Measurements from ENCODE around the gene NTN4.
"Not testable (repeated sequence)": the region's sequence is repeated elsewhere in the genome, so short reads cannot be mapped to it uniquely, and the experiment has no call there.

NTN4 gene

DNA sequence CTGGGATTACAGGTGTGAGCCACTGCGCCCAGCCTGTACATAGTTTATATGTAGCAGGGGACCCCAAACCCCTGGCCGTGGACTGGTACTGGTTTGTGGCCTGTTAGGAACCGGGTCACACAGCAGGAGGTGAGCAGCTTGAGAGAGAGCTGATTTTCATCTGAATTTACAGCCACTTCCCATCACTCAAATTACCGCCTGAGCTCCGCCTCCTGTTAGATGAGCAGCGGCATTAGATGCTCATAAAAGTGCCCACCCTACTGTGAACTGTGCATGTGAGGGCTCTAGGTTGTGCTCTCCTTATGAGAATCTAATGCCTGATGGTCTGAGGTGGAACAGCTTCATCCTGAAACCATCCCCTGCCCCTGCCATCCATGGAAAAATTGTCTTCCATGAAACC is 119.3 kb downstream of the NTN4 start:
- no peak for DNase-seq (ENCODE audit: insufficient read length, low spot score)
- no peak for TF ChIP-seq POLR2A (IDR thresholded peaks at IDR 0.05; ENCODE audit: low read depth, low read length)
- no peak for FAIRE-seq

DNA sequence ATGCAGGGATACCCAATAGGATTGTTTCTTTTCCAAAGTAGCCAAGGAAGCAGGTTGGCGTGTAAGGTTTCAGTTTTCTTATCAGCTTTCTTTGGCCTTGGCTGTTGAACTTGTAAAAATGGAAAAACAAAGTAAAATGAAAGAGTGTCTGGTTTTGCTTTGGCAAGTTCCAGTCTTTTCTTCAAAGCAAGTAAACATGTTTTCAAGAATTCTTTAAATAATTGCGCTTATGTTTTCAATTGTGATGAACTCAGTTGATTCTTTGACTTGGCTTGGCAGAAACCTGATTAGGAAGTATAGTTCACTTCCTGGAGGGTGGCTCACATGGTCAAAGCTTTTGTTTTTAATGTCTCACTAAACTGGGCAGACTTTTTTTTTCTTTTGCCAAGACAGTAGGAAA is 127.0 kb downstream of the NTN4 start:
- DNase-seq (ENCODE audit: insufficient read length, low spot score) (no peak), FAIRE-seq (peak; percentile 82)
- TF ChIP-seq POLR2A (IDR thresholded peaks at IDR 0.05; ENCODE audit: low read depth, low read length), result no peak

DNA sequence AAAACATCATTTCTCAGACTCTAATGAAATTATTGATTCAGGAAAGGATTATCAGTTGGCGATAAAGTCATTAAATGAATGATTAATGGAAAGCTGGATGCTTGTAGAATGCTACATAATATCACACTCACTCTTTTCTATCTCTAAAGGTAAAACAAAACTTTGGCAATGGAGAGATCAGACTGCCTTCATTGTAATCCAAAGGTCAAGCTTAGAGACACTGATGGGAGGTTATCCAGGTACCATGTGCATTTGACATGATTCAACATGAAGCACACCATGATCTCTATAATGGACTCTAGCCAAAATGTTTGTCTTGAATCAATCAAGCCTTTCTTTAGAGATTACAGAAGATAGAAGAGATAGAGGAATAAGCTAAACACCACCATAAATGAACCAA is 129.2 kb downstream of the NTN4 start:
- no peak for TF ChIP-seq POLR2A (IDR thresholded peaks at IDR 0.05; ENCODE audit: low read depth, low read length)
- no peak for DNase-seq (ENCODE audit: insufficient read length, low spot score)
- peak; percentile 78 for FAIRE-seq

DNA sequence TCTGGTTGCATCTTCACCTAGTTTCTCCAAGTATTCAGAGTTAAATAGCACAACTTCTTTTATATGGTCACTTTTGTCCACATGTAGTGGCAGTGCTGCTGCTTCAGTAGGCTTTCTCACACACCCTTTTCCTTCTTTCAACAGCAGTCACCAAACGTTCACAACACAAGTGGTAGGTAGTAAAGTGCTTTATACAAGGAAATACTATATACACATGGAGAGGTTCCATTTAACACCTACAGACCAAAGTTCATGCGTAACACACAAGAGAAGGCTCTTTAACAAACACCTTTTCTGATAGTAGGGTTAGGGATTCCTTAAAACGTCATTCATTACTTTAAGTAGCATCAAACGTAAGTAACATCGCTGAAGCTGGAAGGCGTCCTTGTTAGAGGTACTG is 132.2 kb downstream of the NTN4 start:
- FAIRE-seq, result no peak
- no peak for TF ChIP-seq POLR2A (IDR thresholded peaks at IDR 0.05; ENCODE audit: low read depth, low read length)
- no peak for DNase-seq (ENCODE audit: insufficient read length, low spot score)

DNA sequence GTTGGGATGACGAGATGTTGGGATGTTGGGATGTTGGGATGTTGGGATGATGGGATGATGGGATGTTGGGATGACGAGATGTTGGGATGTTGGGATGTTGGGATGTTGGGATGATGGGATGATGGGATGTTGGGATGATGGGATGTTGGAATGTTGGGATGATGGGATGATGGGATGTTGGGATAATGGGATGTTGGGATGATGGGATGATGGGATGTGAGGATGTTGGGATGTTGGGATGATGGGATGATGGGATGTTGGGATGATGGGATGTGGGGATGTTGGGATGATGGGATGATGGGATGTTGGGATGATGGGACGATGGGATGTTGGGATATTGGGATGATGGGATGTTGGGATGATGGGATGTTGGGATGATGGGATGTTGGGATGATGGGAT is 135.9 kb downstream of the NTN4 start:
- DNase-seq (ENCODE audit: insufficient read length, low spot score); FAIRE-seq: not testable (repeated sequence)

DNA sequence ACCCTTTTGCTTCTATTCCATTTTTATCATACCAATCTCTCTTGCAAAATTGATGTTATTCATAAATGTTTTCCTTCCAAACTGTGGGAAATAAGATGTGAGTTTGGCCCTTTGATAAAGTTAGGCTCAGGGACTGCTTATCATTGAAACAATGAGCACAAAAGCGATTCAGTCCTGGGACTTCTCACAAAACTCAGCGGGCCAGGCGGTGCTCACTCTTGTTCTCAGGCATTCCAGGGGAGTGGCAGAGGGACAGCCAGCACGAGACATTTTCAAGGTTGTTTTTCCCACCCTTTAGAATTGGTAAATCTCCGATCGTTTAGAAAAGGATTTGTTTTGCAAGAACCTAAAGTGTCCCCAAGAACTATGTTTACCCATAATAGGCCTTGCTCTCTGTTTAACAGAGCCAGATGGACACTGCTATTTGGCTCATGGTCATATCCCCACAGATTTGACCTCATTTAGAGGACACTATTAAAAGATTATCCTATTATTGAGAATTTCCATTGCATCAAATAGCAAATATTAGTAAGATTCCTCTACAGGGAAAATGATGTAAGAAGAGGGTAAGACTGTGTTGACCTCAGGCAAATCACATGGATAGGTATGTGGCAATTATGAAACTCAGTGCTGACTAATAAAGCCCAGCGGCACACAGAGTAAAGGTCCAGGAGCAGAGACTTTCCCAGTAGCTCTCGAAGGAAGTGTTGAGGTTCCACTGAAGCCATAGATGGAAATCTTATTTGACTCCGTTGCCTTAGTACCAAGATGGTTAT is 136.6 kb downstream of the NTN4 start:
- DNase-seq (ENCODE audit: insufficient read length, low spot score) (peak; percentile 40), FAIRE-seq (peak; percentile 67)

DNA sequence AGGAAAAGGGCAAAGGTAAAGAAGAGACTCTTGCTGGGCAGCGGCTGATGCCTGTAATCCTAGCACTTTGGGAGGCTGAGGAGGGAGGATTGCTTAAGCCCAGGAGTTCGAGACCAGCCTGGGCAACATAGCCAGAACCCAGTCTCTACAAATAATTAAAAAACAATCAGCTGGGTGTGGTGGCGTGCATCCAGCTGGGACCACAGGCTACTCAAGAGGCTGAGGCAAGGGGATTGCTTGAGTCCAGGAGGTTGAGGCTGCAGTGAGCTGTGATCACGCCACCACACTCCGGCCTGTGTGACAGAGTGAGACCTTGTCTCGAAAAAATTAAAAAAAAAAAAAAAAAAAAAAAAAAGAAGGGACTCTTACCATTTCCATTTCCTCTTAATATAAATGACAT is 138.9 kb downstream of the NTN4 start:
- no peak for TF ChIP-seq POLR2A (IDR thresholded peaks at IDR 0.05; ENCODE audit: low read depth, low read length)
- FAIRE-seq (no peak), DNase-seq (ENCODE audit: insufficient read length, low spot score) (no peak)

More for the DNA sequence above, 136.6 kb downstream of the NTN4 start:
- no peak for TF ChIP-seq POLR2A (IDR thresholded peaks at IDR 0.05; ENCODE audit: low read depth, low read length)

DNA sequence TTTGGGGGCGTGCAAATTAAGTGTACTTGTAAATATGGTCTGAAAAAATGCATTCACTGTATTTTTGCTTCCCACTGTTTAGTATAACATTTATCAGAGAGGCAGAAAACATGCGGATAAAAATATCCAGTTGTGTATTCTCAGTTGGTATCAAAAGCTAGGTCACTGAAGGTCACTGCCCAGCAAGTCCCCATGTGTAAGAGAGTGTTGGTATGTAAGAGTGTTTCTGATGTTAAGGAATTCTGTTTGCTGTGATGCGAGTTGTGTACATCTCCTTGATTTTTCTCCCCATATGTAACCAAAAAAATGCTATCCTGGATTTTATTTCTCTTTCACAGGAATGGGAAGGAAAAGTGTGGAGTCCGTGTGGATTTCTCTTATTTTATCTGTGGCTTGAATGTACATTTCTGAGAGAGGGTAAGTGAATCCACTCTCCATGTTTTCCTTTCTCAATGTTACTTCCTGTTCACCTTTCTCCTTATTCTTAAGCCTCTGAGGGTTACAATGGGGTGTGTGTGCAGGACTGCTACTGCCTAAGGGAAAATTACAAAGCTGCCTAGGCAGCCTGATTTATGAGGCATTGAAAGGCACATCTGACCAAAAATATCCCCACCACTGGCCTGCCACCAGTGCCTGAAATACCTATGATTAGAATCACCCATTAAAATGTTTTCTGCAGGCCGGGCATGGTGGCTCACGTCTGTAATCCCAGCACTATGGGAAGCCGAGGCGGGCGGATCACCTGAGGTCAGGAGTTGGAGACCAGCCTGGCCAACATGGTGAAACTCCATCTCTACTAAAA is 141.4 kb downstream of the NTN4 start:
- TF ChIP-seq POLR2A (IDR thresholded peaks at IDR 0.05; ENCODE audit: low read depth, low read length), result no peak
- peak; percentile 97 for FAIRE-seq
- DNase-seq (ENCODE audit: insufficient read length, low spot score), result peak; percentile 69

DNA sequence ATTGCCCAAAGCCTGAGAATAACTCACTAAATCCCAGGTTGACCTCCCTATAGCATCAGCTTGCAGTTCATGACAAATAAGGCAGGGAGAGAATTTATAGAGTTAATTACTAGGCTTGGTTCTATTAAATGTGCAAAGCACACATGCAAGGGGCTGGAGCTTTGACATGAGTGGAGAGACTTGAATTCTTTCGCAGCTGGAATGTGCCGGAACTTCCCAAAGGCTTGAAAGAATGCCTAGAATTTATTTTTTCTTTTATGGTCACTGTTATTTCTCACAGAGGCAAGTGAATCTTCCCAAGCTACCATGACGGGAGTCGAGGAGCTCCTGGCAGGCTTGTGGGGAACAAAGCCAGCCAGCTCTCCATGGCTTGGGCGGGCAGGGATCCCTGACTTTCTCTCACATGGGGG is 143.8 kb downstream of the NTN4 start:
- no peak for TF ChIP-seq POLR2A (IDR thresholded peaks at IDR 0.05; ENCODE audit: low read depth, low read length)
- FAIRE-seq (no peak), DNase-seq (ENCODE audit: insufficient read length, low spot score) (no peak)

DNA sequence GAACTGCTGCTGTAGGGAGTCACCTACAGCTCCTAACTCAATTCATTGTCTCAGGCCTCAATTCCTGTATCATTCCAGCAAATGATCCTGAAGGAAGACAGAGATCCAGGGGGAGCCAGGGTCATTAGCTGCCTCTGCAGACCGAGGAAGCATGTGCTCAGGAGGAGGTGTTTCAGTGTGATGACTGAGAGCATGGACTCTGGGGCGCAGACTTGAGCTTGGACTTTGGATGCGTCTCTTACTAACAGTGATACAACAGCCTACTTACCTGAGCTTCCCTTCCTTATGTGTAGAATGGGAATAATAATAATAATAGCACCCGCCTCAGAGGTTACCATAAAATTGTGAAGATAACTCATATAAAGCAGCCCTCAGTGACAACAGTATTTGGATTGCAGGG is 147.3 kb downstream of the NTN4 start:
- no peak for TF ChIP-seq POLR2A (IDR thresholded peaks at IDR 0.05; ENCODE audit: low read depth, low read length)
- DNase-seq (ENCODE audit: insufficient read length, low spot score), result no peak
- no peak for FAIRE-seq

DNA sequence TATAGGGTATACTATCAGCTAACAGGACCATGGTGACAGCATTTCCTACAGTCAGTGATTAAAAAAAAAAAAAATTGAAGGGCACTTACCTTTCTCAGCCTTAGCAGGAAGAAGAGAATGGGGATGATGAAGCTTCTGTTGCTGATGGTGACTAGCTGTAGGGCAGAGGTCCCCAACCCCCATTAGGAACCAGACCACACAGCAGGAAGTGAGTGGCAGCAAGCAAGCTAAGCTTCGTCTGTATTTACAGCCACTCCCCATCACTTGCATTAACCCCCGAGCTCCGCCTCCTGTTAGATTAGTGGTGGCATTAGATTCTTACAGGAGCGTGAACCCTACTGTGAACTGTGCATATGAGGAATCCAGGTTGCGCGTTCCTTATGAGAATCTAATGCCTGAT is 148.0 kb downstream of the NTN4 start:
- FAIRE-seq (no peak), DNase-seq (ENCODE audit: insufficient read length, low spot score) (no peak)
- TF ChIP-seq POLR2A (IDR thresholded peaks at IDR 0.05; ENCODE audit: low read depth, low read length), result no peak

DNA sequence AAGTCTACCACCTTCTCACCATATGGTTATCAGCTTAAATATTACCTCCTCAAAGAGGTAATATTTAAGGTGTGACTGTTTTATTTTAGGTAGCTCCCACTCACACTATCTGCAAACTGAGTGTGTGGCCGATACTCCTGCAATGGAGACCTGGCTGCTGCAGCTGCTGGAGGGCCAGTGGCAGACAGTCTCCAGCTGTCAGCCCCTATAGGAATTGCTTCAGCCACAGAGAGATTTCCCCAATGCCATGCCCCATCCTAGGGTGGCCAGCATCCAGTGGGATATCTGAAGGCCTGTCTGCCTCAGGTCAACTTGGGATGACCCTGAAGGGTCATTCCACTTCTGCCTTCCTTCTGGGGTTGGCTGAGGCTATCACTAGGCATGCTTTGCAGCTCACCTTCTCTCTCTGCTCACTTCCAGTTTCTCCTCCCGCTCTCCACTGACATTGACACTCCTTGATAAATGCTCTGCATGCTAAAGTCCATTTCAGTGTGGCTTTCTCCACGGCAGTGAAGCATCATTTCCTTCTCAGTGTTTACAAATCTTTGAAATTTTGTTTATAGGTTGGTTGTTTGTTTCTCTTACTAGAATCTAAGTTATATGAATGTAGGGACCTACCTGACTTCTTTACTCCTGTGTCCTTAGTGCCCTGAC is 149.1 kb downstream of the NTN4 start:
- DNase-seq (ENCODE audit: insufficient read length, low spot score), result no peak
- FAIRE-seq, result no peak
- no peak for TF ChIP-seq POLR2A (IDR thresholded peaks at IDR 0.05; ENCODE audit: low read depth, low read length)

DNA sequence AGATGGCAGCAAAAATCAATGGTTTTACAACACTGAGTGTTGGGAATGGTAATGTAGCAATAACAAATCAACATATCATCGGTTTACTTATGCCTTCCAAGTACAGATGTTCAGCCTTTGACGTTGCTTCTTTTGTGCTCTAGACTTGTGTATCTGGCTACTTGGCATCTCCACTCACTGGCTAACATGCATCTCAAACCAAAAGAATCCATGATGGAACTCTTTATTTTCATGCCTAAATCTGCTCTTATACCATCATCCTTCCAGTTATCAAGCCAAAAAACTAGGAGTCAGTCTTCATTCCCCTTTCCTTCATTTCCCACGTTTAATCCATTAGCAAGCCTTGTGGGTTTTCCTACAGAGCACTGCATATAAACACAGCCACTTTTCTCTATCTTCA is 150.0 kb downstream of the NTN4 start:
- no peak for TF ChIP-seq POLR2A (IDR thresholded peaks at IDR 0.05; ENCODE audit: low read depth, low read length)
- DNase-seq (ENCODE audit: insufficient read length, low spot score), result no peak
- no peak for FAIRE-seq

DNA sequence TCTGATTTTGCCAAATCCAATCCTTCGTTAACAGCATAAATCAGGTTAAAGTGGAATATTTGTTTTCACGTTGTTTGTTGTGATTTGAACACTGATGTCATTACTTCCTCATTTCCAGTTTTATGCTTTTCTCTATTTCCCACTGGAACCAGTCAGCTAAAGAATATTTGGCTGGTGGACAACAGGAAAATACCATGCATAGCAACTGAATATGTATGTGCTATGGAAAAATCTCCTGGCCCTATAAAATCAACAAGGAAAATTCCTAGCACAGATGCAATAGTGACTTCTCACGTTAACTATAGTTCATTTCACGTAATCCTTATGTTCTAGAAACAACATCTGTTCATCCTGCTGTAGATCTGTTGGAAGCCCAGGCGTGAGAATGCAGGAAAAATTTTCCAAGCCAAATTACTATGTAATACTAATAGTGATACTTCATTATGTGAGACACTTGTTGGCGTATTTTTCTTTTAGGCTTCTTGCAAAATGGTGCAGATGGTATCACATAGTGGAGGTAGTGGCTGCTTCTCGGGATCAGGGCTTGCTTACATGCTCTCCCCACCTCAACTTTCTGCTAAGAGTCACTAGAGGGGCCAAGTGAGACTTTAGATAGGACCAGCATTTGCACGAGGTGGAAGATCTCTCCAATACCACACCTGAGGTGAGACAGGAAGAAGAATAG is 153.0 kb downstream of the NTN4 start:
- DNase-seq (ENCODE audit: insufficient read length, low spot score) (peak; percentile 12), FAIRE-seq (peak; percentile 53)
- TF ChIP-seq POLR2A (IDR thresholded peaks at IDR 0.05; ENCODE audit: low read depth, low read length), result no peak

All from H54 (cell line).